HG03045 (cell line): Measurements from ENCODE around the gene ERC2.

Experiments used
- ATAC-seq: cut with Tn5 transposase; IDR thresholded peaks from one replicate; pipeline ENCODE4 v1.9.1; 2021; ENCODE audit warnings: mild to moderate bottlenecking, moderate library complexity; ENCODE audit not compliant: unreplicated experiment

Gene ERC2

GRCh38 chr3:55497250-55497649 lies 971.0 kb downstream of the ERC2 start:
- no peak for ATAC-seq

GRCh38 chr3:55494976-55495375 lies 973.3 kb downstream of the ERC2 start:
- no peak for ATAC-seq

- no peak for ATAC-seq
Measured at GRCh38 chr3:55492976-55493375, 975.3 kb downstream of the ERC2 start.

GRCh38 chr3:55491296-55491816 lies 976.9 kb downstream of the ERC2 start:
- no peak for ATAC-seq

GRCh38 chr3:55490276-55490913 lies 977.9 kb downstream of the ERC2 start:
- ATAC-seq: no peak

- ATAC-seq: no peak
Measured at GRCh38 chr3:55489798-55490132, 978.5 kb downstream of the ERC2 start.

- ATAC-seq: no peak
Measured at GRCh38 chr3:55488398-55489055, 979.7 kb downstream of the ERC2 start.

GRCh38 chr3:55487381-55488241 lies 980.7 kb downstream of the ERC2 start:
- ATAC-seq: no peak

GRCh38 chr3:55486857-55487380 lies 981.3 kb downstream of the ERC2 start, which contains the start of gene WNT5A:
WNT5A (minus strand) TSS chr3:55487306; CDS start chr3:55486985, 321 bp downstream.
- ATAC-seq: no peak

GRCh38 chr3:55486101-55486856 lies 982.0 kb downstream of the ERC2 start:
- no peak for ATAC-seq

- peak; percentile 77 for ATAC-seq
Measured at GRCh38 chr3:55484801-55485791, 983.2 kb downstream of the ERC2 start.

GRCh38 chr3:55484191-55484689 lies 984.0 kb downstream of the ERC2 start:
- no peak for ATAC-seq

GRCh38 chr3:55483196-55484095 lies 984.8 kb downstream of the ERC2 start:
- ATAC-seq: no peak

GRCh38 chr3:55482496-55483195 lies 985.6 kb downstream of the ERC2 start:
- ATAC-seq: no peak

GRCh38 chr3:55481744-55482495 lies 986.3 kb downstream of the ERC2 start:
- no peak for ATAC-seq

GRCh38 chr3:55480911-55481743 lies 987.1 kb downstream of the ERC2 start:
- ATAC-seq: no peak
